ENCODE data around the gene PLRG1.

DNA sequence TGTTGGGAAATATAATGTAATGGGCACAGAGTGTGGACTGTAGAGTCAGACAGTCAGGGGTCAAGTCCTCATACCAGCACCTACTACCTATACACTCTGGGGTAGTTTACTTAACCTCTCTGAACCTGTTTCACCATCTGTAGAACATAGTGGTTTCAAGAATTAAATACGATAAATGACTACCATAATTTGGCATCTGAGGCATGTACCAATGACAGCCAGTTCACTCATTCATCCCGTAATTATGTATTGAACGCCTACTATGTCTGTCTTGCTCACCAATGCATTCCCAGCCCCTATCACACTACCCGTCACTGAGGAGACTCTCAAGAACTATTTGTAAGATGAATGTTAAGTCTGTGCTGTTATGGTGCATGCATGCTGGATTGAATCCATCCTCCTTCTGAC lies 10.6 kb upstream of the PLRG1 start:
- TF ChIP-seq, protein P1, sequence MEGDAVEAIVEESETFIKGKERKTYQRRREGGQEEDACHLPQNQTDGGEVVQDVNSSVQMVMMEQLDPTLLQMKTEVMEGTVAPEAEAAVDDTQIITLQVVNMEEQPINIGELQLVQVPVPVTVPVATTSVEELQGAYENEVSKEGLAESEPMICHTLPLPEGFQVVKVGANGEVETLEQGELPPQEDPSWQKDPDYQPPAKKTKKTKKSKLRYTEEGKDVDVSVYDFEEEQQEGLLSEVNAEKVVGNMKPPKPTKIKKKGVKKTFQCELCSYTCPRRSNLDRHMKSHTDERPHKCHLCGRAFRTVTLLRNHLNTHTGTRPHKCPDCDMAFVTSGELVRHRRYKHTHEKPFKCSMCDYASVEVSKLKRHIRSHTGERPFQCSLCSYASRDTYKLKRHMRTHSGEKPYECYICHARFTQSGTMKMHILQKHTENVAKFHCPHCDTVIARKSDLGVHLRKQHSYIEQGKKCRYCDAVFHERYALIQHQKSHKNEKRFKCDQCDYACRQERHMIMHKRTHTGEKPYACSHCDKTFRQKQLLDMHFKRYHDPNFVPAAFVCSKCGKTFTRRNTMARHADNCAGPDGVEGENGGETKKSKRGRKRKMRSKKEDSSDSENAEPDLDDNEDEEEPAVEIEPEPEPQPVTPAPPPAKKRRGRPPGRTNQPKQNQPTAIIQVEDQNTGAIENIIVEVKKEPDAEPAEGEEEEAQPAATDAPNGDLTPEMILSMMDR (conservative IDR thresholded peaks at IDR 0.05) = no peak
- no peak for TF ChIP-seq ZFX (IDR thresholded peaks at IDR 0.05)
